HG02885 (cell line): ENCODE measurements around the gene KDM4C.

Experiments used
- ATAC-seq: cut with Tn5 transposase; IDR thresholded peaks from one replicate; pipeline ENCODE4 v1.9.1; 2021; ENCODE audit warnings: mild to moderate bottlenecking; ENCODE audit not compliant: unreplicated experiment, poor library complexity

The KDM4C gene

DNA sequence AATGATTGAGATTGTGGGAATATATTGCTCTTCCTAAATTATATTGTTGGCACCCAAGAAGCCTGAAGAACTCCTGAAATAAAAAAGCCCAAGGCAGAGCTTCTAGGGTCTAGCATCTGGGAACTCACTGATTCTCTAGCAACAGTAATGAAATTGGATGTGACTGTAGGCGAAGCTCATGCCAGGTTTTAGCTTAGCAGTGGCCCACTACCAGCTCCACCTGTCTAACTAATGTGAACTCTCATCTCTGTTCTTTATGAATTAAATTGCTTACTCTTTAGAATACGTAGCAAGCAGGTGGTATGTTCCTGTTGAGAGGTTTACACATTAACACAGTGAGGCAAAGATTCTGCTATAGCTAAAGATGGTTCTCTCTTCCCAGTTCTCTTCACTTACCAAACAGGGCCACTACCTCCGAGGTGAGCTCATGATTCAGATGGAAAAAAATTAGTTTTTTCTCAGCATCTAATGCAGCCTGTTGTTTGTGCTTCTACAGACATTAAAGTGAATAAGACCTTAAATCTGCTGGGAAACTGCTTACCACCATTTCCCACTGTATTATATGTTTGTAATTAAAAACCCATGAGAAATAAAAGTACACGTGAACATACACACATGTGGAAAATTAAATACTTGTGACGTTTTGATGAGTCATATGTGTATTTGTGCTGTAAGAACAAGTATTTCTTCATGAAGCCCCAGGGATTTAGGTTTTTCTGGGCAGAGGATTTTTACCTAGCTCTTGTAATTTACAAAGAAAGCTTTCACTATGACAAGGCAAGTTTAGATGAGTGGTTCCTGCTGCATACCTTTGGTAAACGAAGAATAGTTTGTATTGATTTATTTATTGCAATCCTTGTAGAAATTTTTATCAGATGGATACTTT, 360.1 kb downstream of the KDM4C start:
- ATAC-seq: peak; percentile 57

DNA sequence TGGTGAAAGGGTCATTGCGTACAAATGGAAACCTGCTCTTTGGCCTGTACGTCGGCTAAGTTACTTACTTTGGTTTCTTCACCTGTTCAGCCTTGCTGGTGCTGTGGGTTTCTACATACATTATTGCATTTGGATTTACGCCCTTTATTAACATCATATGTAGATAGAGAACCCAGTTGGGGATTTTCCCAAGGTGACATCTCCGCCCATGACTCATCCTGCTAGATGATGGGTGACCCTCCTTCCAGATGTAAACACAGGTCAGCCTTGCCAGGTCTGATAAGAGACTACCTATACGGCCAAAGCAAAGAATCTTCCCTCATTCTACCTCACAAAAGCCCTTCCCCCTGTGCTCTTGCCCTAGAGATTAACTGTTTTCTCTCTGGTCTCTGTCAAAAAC, 360.9 kb downstream of the KDM4C start:
- peak; percentile 36 for ATAC-seq

DNA sequence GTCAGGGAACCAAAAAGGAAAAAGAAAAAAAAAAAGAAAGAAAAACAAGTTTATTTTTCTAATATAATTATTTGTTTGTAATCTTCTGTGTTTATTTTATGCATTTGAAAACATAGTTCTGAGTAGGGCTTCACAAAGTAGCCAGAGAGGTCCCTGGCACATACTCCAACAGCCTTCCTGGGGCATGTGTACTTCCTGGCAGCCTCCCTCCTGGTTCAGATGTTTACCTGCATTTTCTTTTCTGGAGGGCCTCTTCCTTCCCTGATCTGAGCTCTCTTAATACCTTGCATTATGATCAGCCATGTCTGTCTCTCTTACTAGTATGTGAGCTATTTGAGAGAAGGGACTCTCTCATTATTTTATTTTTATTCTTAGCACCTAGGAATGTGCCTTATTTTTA, 361.8 kb downstream of the KDM4C start:
- no peak for ATAC-seq

DNA sequence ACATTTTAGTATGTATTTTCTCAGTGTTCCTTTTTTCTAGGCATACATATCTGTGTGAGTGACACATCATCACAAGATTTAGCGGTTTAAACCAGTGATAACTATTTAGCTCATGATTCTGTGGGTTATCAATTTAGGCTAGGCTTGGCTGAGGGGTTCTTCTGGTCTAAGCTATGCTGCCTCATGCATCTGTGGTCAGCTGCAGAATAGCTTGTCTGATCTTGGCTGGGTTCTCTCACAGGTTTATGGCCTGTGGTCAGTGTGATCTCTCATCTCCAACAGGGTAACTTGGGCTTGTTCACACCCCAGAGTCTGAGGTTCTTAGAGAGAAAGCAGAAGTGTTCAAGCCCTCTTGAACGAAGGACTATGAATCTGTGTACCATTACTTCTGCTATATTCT, 363.3 kb downstream of the KDM4C start:
- peak; percentile 84 for ATAC-seq

DNA sequence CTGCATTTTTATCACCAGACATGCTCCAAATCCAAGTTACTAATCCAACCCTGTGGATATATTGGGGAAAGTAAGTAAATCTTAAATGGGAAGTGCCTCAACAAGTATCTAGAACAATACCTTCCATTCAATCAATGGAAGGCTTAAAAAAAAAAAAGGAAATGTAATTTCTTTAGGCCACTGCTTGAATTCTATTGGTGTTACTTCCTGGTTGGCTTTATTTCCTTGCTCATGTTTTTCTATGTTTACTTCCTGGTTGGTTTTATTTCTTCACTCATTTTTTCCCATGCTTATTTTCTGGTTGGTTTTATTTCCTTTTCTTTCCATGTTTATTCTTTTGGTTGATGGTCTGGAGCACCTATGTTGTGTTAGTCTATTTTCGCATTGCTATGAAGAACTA, 363.9 kb downstream of the KDM4C start:
- no peak for ATAC-seq

DNA sequence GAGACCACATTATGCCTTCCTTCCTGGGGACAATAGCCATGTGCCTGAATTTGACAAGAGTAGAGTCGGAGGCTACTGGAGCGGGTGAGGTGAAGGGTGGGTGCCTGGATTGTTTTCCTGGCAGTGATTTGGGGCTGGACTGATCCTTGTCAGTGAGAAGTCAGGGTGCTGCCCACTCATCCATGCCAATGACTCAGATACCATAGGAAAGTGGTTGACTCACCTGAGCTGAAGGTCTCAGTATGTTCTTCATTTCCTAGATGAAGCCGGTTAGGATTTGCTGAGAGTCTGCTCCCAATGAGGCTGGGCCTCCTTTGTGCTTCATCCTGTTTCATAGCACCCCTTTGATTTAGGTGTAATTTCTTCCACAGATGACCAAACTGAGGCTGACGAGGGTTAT, 366.0 kb downstream of the KDM4C start:
- ATAC-seq: no peak

DNA sequence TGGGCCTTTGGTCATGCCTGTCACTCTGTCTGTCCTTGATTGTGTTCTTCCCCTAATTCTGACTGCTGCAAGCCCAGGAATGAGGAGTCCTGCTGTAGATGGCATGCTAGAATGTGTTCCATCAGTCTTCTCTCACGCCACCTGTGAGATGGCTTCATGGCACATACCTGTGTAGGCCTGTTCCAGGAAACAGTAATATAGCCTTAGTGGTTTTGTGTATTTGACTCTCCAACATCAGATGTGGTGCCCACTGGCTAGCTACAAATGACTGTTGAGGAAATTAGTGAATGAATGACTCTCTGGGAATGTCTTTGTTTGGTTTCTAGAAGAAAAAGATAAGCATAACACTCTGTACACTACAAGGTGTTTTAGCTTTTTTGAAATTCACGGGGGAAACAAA, 367.5 kb downstream of the KDM4C start:
- no peak for ATAC-seq

DNA sequence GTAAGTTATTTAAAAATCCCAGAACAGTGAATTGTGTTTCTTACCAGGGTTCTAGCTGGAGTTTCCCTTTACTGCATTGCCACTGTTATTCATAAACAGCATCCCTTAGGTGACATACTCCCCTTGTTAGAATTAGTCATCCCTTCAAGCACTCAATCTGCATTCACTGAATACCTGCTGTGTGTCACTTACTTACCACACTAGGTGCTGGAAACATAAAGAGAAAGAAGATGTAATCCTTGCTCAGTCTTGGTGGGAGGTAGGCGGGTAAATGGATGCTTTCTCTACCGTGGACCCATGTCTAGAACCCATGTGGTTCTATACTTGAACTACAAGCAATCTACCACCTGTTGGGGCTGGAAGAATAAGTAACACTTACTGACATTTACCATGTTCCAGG, 371.6 kb downstream of the KDM4C start:
- no peak for ATAC-seq

DNA sequence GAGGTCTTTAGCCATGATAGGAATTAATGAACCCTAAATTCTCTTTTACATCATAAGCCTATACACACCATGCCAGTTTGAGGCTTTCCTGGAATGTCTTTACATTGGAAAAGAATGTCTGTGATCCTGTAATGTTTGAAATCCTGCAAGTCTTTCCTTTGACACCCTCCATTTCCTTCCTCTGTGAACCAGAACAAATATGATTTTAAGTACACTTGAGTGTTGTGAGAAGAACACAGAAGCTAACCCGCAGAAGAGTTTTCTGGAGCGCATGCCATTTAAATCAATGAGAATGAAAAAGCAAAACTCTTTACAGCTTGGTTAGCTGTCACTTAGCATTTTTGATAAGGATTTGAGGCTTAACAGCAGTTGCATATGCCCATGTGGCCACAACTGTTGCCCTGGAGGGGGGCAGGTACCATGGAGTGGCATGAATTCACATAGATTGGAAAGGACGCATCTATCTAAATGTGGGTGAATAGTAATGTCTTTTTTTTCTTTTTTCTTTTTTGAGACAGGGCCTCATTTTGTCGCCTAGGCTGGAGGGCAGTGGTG, 372.6 kb downstream of the KDM4C start:
- ATAC-seq: no peak

DNA sequence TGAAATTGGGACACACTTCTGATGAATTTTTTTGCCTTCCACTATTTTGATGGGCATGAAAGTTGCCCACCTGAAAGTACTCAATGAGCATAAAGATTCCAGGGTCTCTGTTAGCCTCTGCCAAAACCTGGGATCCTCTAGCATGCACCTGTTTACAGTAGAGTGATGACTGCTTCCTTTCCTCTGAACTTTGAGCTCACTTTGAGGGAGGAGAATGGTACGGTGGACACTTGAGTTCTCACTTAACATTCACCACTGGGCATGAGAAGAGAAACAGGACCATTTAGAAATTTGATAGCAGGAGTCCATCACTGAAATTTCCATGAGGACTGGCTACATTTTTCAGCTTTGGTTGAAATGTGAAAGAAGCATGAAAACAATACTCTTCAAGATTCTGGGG, 374.8 kb downstream of the KDM4C start:
- no peak for ATAC-seq

DNA sequence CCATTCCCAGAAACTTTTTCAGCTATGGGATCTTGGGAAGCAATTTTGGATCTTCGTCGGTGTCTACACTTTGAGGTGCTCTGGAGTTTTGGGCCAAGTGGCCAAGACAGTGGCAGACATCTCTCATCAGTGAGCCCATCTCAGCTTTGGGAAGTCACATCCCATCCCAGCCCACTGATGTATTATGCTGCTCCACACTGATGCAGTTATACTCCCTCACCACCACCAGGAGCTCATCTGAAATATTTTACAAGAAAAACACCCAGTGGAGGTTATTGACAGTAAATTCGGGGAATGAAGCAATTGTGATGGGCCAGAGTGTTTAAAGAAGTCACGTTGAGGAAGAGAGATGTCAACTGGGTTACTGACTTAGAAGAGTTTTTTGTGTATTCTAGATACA, 378.0 kb downstream of the KDM4C start:
- no peak for ATAC-seq

DNA sequence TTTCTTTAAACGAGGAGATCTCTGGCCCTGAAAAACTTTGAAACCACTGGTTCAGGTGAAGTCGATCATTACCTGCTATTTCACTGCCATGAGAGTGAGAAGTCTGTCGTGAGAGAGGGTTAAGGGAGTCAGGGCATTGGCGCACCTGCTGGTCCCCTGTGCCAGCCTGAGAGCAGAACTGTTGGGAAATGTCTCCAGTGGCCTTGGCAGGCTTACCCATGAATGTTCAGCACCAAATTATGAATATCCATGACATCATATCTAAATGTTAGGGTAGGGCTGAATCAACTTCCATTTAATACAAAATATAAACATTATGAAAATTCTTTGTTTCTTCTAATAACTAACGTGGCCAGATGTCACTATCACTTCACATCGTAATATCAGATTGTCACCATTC, 379.3 kb downstream of the KDM4C start:
- ATAC-seq: no peak

DNA sequence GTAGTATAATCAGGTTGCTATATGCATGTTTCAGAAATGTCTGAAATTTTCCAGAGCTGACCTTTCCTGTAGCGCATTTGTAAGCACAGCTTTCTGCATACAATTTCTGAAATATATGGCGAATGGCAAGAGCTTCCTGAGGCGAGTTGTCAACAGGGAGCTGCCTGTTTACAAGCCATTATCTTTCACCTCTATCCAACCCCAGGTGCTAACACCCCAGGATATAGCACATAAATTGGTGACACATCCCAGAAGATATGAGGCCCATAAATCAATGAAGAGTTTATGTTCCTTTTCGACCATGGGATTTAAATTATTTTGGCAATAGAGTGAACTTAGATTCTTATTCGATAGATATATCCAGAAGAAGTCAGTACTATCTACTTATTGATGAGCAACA, 379.8 kb downstream of the KDM4C start:
- no peak for ATAC-seq

DNA sequence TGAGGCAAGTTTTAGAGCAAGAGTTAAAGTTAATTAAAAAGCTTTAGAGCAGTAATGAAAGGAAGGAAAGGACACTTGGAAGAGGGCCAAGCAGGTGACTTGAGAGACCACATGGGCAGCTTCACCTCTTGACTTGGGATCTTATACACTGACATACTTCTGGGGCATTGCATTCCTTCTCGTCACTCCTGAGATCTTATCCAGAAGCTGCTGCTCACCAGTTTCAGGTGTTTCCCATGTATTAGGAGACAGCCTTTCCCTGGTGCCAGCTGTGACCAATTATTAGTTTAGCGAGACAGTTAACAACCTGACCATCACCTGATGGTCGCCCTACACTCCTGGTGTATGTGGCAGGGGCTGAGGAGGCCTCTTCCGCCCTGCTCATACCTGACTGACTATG, 382.1 kb downstream of the KDM4C start:
- ATAC-seq: no peak

DNA sequence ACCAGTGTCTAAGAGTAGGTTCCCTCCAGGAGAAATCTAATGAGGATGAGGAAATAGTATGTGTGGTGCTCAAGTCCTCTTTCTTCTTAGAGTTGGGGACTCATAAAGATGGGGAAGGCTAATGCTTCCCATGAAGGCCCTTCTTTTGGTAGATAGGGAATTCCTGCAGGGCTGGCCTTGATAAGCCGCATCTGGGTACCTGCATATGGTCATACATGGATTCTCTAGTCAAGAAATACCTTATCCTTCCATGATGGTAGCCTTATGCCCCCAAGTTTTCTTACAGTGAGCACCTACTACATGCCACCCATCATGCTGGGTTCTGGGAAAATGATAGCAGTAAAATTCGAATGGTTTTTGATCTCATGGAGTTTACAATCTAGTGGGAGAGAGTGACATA, 382.6 kb downstream of the KDM4C start:
- ATAC-seq: no peak

DNA sequence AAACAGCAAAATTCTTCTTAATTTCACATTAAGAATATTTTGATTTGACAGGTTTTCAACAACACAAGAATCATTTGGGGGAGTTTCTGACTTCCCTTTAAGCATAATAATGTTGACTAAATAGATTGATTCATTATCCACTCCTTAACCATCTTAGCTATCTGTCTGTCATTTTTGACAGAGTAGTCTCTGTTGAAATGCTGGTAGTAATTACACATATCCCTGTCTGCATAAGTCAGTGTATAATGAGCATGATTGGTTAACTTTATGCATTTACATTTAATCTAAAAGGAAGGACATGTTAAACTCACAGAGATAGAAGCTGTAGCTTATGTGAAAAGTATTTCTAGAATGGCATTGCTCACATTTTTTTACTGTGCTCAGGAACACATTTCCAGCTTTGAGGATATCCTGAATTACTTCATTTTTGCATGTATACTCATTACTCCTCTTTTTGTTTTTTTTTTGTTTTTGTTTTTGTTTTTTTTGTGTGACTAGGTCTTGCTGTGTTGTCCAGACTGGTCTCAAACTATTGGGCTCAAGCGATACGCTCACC, 385.9 kb downstream of the KDM4C start:
- no peak for ATAC-seq

DNA sequence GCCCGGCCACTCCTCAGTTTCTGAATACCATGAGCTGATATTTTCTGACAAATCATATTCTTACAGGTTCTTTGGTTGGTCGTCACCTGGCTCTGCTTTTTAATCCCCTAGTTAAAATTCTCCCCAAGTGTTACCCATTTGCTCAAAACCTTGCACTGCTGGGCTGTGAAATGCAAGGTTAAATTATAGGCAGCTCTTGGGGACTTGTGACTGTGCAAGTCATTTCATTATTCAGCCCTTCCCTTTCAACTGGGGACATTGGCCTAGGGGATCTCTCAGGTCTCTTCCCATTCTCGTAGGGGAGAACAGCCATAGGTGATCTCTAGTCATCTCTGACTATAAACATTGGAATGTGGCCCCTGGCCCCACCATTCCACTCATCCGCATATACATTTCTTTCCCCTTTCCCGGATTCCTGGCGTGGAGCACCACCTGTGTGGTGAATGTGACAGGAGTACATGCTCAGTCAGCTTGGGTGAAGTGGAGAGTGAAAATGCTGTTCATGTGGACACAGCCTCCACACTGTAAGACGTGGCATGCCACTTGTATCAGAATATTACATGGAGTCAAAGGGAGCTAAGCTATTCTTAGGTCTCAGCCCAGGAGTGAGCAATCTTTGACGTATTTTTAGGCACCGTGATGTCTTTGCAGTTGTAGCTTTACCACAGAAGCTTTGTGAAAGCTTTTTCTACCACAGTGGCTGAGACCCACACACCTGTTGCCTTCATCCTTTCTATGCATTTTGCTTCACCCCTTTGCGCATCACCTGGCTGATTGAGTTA, 386.7 kb downstream of the KDM4C start:
- ATAC-seq: no peak

DNA sequence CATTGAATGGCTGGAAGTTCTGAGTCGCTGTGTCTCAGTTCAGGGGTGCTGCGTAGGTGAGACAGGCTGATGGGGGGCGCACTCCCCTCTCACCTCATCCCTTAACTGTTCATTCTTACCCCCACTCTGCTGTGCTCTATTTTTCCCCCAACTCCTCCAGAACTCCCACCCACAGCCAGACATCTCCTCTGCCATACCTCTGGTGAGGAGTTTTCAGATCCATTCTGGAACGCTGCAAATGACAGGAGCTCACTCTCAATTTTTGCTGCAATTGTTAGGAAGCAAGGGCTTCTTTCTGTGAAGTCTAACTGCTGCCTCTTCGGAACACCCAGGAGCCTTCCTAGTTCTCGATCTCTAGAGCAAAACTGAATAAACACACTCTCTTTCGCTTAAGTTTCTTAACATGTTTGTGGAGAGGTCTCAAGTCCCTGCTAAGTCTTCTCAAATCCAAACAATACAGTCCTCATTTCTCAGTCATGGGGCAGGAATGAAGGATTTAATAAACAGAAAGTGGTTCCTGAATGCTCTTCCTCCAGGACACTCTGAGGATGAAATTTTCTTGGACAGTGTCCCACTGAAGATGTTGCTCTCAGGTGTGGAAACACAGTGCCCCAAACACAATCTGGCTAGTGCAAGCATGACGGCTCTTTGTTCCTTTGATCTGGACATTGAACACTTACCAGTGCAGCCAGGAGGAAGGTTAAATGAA, 387.7 kb downstream of the KDM4C start:
- no peak for ATAC-seq

DNA sequence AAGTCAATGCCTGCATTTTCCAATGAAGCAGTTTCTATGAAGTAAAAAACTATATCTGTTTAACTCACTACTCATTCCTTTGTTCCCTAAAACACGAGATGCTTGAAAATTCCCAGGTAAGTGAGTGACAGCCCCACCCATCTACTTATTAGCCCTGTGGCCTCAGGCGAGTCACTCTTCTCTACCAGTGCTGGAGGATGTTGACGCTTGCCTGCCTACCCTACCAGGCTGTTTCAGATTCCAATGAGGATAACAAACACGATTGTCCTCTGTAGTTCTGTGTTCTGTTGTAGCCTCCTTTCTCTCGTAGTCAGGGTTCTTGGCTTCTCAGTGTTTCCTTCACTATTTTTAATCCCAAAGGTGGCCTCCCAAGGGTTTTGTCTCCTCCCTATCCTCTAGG, 388.8 kb downstream of the KDM4C start:
- ATAC-seq: no peak
